Adrenal gland (tissue), 12 donors: ENCODE measurements around the gene SMIM12. TPM values are rescaled to one million over a fixed set of nuclear protein-coding genes. Genes with fewer than 3 reads are reported as not detected.

Experiments
- DNase-seq, 7 donors: peaks; one replicate each; pipeline ENCODE4 v3.0.0-alpha.2; 2019 to 2020
- H3K27ac ChIP-seq, 5 donors: fragments of 200-600 bp; sonication (generic) in 4 of 5; 1 replicate in 3 of 5; 2 replicates in 2 of 5; pipeline versions ENCODE4 v1.5.1 to v1.8.0; 2016 to 2020; ENCODE audit warnings: mild to moderate bottlenecking in 1 of 5
- H3K27me3 ChIP-seq: fragments of 200-600 bp; 2 replicates; pipeline ENCODE4 v1.8.0; 2021
- H3K36me3 ChIP-seq, 2 donors: fragments of 200-600 bp; replicated peaks in 1 of 2; 1 replicate in 1 of 2; 2 replicates in 1 of 2; pipeline versions ENCODE4 v1.5.1 to v1.8.0; 2018 to 2022
- H3K4me1 ChIP-seq, 2 donors: fragments of 200-600 bp; replicated peaks in 1 of 2; 1 replicate in 1 of 2; 2 replicates in 1 of 2; pipeline versions ENCODE4 v1.5.1 to v1.8.0; 2018 to 2021
- H3K4me3 ChIP-seq, 4 donors: fragments of 200-600 bp; sonication (generic) in 3 of 4; one replicate each; pipeline ENCODE4 v1.5.1; 2016 to 2018
- H3K9me3 ChIP-seq, 3 donors: fragments of 200-600 bp; sonication (generic) in 1 of 3; replicated peaks in 1 of 3; 1 replicate in 2 of 3; 2 replicates in 1 of 3; pipeline versions ENCODE4 v1.5.1 to v1.8.0; 2016 to 2021
- CTCF ChIP-seq, 6 experiments: fragments of 450-650 bp in 4 of 6; fragments of 200-600 bp in 2 of 6; sonication (generic) in 1 of 6; IDR thresholded peaks; 1 replicate in 5 of 6; 2 replicates in 1 of 6; pipeline versions ENCODE4 v1.5.1 to v1.8.0; 2016 to 2021; ENCODE audit warnings: antibody characterized with exemption in 6 of 6, mild to moderate bottlenecking in 2 of 6, moderate library complexity in 1 of 6
- POLR2A ChIP-seq, 2 donors: fragments of 450-650 bp; IDR thresholded peaks; one replicate each; pipeline ENCODE4 v1.6.1; 2017; ENCODE audit warnings: antibody characterized with exemption in 2 of 2, mild to moderate bottlenecking in 2 of 2, moderate library complexity in 1 of 2
- WGBS, 4 donors: extraction: QIAGEN DNeasy Blood & Tissue Kit in 2 of 4; methylation state at CpG; one replicate each; pipeline versions ENCODE4 v1.1.5 to v1.1.7; 2013 to 2017; 5-methylcytosine and 5-hydroxymethylcytosine counted together
- intact Hi-C, 2 donors: fragments of 100-400 bp; cut with DNase I; formaldehyde crosslinking; loops; one replicate each; pipeline versions ENCODE4 v1.14.1 to v1.15.0; 2022 to 2023
- polyA plus RNA-seq, 3 donors: library from polyadenylated mRNA; stranded (reverse); fragments of 200-250 nt in 2 of 3; fragments of 350-450 nt in 1 of 3; fragmentation: Illumina TruSeq in 1 of 3; extraction: RNeasy Lipid Tissue Mini Kit (QIAGEN cat#74804) in 1 of 3; gene quantifications; one replicate each; pipeline ENCODE4 v1.2.3, GENCODE V29; 2013 to 2014
- total RNA-seq, 9 donors: library from RNA; depleted of rRNA in 4 of 9; stranded (reverse); fragments of >200 nt in 4 of 9; fragments of 120-200 nt in 1 of 9; fragmentation: NEBNext Ultra II Directional in 1 of 9; extraction: Animal tissue kit (Norgen Biotek cat#: 25700) in 1 of 9; gene quantifications; one replicate each; pipeline versions ENCODE4 v1.1.0 to v1.2.4, GENCODE V29; 2013 to 2023
- donor health status: healthy with polysubstance abuse.
- donor health status: Bipolar disorder and iron deficiency.
- donor health status: DM: yes; HTN: yes; CAD: no.
- donor health status: DM: no; HTN: no; CAD: no.
- donor health status: DM: no; HTN: no; CAD: no.
- donor health status: DM: yes; HTN: yes; CAD: no.

The SMIM12 gene
- total and polyA plus RNA-seq, 12 donors = 16.2 to 129 (median 50.5) TPM

- peaks cover 0 to 8% of the 10 kb centered on the region in 2 donors for H3K4me1 ChIP-seq
- WGBS, 4 donors = 80 to 93% (median 83%) methylated on average over 6 of the region's 6 CpGs
- no peak overlapping the region for H3K27ac ChIP-seq
- H3K27me3 ChIP-seq = no peaks in the 10 kb centered on the region
- intact Hi-C loops = no loop called here
- peak in 1 of 7 donors; percentile 5 for DNase-seq
- H3K9me3 ChIP-seq = no peaks in the 10 kb centered on the region
- no peaks in the 10 kb centered on the region for H3K36me3 ChIP-seq
- TF ChIP-seq POLR2A (IDR thresholded peaks at IDR 0.05) (no peak), CTCF (IDR thresholded peaks at IDR 0.05) (no peak)
- H3K4me3 ChIP-seq = no peak overlapping the region
Measured at GRCh38 chr1:34831721-34832246, 27.8 kb downstream of the SMIM12 start.

- Histone ChIP-seq H3K4me3 (no peak overlapping the region), H3K27ac (no peak overlapping the region), H3K36me3 (no peaks in the 10 kb centered on the region), H3K27me3 (no peaks in the 10 kb centered on the region), H3K9me3 (no peaks in the 10 kb centered on the region), H3K4me1 (peaks cover 0 to 10% of the 10 kb centered on the region in 2 donors)
- WGBS, 4 donors = 81 to 94% (median 87%) methylated on average over 3 of the region's 3 CpGs
- intact Hi-C loops = no loop called here
- peak in 1 of 7 donors; percentile 5 for DNase-seq
- TF ChIP-seq POLR2A (IDR thresholded peaks at IDR 0.05) (no peak), CTCF (IDR thresholded peaks at IDR 0.05) (no peak)
Measured at GRCh38 chr1:34829250-34829649, 30.3 kb downstream of the SMIM12 start.

- no peak for DNase-seq
- no peak overlapping the region for H3K4me3 ChIP-seq
- no peaks in the 10 kb centered on the region for H3K36me3 ChIP-seq
- H3K9me3 ChIP-seq = no peaks in the 10 kb centered on the region
- intact Hi-C loops = no loop called here
- H3K4me1 ChIP-seq = peaks cover 0 to 10% of the 10 kb centered on the region in 2 donors
- no peaks in the 10 kb centered on the region for H3K27me3 ChIP-seq
- WGBS, 4 donors = 45 to 57% (median 54%) methylated on average over 2 of the region's 2 CpGs
- H3K27ac ChIP-seq = no peak overlapping the region
- TF ChIP-seq POLR2A (IDR thresholded peaks at IDR 0.05) = no peak
Measured at GRCh38 chr1:34828611-34829010, 30.9 kb downstream of the SMIM12 start.

GRCh38 chr1:34827341-34827941 lies 32.1 kb downstream of the SMIM12 start:
- intact Hi-C loops = no loop called here
- H3K4me1 ChIP-seq = peaks cover 0 to 10% of the 10 kb centered on the region in 2 donors
- no peak overlapping the region for H3K4me3 ChIP-seq
- H3K36me3 ChIP-seq = no peaks in the 10 kb centered on the region
- TF ChIP-seq CTCF (IDR thresholded peaks at IDR 0.05) = no peak
- TF ChIP-seq POLR2A (IDR thresholded peaks at IDR 0.05) = no peak
- H3K27ac ChIP-seq = no peak overlapping the region
- 89 to 93% (median 91%) methylated on average over 5 of the region's 5 CpGs for WGBS, 4 donors
- no peaks in the 10 kb centered on the region for H3K27me3 ChIP-seq
- DNase-seq = no peak
- no peaks in the 10 kb centered on the region for H3K9me3 ChIP-seq
